SHP77 treated with DMSO at 0.1 percent for 48 hours (cell line): Measurements from ENCODE around the gene PPFIA1.
A peak's percentile ranks its signal among the peaks of the same experiment; 100 is the strongest.

Experiments
- DNase-seq: peaks from one replicate; lab custom pipeline; 2025; lab: John Stamatoyannopoulos, UW

The PPFIA1 gene

DNA sequence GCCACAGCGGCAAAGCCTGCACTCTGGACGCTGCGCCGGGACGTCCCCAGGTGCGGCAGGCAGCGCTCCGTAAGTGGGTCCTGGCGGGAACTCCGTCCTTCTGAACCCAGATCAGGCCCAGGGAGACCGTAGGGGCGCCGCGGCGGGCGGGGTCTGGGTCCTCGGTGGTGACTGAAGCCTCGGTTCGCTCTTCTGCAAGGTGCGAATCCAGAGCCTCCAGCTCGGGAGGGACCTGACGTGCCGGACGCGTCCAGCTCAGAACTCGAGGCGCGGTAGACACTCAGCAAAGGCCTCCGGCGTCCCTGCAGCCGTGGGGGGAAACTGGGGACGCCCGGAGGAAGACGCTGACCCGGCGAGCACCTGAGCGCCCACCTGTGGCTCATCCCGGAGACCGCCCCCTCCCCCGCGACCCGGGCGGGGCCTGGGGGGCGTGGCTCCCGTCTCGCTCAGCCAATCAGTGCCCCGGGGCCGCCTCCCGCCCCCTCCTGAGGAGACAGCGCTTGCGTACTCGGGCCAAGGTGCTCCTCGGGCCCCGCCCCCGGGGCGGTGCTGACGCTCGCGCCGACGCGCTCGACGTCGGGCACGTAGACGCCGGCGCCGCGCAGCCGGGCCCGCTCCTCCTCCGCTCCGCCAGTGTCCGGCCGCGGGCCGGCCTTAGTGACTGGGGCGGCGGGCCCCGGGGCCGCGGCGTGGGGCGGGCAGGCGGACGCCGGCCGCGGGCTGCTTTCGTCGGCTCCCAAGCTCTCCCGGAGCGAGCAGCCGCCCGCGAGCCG is at the start of gene PPFIA1:
Gene PPFIA1 (plus strand): TSS at position 587 of the 773 bp plus-strand sequence. CDS start 1,483 bp downstream, outside the sequence.
- DNase-seq, result peak; percentile 83

DNA sequence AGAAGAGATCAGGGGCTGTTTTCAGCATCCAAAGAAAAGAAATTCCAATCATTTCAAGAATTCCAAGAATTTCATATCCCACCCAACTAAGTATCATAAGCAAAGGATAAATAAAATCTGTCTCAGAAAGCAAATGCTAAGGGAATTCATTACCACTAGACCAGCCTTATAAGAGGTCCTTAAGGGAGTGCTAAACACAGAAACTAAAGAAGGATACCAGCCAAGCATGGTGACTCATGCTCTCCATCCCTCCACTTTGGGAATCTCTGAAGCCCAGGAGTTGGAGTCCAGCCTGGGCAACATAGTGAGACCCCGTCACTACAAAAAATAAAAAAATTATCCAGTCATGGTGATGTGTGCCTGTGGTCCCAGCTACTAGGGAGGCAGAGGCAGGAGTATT is 49.6 kb upstream of the PPFIA1 start:
- no peak for DNase-seq

- DNase-seq, result no peak
These were observed 44.8 kb upstream of the PPFIA1 start for GRCh38 chr11:70225681-70226177.

- DNase-seq, result no peak
These were observed 44.3 kb upstream of the PPFIA1 start for GRCh38 chr11:70226183-70226582.

DNA sequence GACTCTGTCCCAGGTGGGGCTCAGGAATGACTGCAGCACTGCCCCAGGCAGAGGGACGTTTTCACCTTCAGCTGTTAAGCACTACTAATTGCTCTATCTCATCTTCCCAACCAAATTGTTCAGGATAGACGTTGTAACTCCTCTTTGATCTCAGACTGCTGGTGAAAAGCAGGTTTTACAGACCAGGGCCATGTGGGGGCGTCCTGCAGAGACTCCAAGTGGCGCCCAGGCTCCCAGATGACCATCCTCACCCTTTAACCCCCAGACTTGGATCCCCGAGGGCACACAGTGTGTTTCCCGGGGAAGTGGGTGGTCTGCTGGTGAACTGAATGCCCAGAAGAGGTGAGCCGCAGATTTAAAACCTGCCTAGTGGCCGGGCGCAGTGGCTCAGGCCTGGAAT is 43.5 kb upstream of the PPFIA1 start:
- no peak for DNase-seq

DNA sequence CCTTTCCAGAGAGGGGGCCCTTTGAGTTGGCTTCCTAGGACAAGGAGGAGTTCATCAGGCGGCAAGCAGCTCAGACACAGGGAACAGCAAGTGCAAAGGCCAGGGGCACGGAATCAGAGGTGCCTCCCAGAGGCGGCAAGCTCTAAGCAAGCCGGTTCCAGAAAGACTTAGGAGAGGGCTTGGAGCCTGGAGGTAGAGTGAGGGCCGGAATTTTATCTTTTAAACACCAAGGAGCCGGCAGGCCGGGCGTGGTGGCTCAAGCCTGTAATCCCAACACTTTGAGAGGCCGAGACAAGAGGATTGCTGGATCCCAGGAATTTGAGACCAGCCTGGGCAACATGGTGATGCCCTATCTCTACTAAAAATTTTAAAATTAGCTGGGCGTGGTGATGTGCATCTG is 40.8 kb upstream of the PPFIA1 start:
- no peak for DNase-seq

DNA sequence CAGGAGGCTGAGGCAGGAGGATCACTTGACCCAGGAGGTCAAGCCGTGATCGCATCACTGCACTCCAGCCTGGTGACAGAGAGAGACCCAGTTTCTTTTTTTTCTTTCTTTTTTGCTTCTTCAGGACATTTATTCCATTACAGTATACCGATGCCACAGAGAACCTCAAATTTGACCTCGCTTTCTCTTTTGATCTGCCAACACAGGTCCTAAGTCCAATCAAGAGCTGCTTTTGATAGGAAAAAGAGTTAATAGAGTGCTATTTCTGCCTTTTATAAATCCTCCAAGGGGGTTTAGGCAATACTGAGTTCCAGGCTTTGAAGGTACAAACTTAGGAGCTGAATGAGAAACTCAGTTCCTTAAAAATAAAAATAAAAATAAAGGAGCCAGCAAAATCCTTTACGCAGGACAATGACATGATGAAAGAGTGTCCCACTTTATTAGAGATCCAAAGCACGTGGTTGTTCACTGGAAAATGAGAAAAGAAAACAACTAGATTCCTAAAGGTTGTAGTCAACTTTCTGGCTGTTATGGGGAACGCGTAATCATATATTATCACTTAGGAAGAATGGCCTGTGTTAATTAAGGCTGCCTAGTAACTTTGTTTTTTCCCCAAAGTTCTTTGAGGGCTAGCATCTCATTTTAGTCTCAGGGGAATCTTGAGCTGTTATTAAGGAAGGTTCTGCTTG is 40.2 kb upstream of the PPFIA1 start:
- no peak for DNase-seq

DNA sequence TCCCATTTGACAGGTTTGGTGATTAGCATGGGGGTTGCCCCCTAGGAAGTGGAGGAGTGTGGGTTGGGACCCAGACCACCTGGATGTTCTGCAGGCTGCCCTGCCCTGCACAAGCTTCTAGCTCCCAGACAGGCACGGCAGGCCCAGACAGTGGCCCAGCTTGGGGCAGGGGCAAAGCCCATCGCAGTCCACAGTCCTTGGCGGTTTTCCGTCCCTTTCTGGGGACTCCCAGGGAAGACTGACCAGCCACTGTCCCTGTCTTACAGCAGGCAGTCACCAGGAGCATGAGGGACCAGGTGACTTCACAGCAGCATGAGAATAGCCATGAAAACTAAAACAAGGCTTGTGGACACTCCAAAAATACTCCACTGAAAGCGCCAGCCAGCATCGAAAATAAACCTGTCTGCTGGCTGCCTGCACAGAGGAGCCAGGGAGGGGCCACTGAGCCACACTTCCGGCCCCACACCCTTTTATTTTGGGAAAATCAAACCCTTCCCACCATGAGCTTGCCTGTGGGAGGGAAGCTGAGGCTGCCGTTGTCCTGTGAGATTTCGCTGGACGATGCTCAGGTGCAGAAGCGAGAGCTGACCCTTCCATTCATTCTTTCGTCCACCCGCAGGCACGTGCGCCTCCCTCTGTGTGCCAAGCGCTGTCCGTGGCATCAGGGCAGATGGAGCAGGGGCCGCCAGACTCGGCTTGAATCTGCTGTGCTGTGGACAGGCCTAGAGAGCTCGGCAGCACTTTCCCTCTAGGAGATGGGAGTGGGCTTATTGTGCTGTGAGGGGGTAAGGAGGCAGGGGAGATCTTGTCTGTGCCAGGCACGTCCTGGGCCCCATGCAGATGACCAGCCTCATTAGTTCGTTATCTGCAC is 39.4 kb upstream of the PPFIA1 start:
- DNase-seq, result no peak

- no peak for DNase-seq
These were observed 37.5 kb upstream of the PPFIA1 start for GRCh38 chr11:70233034-70233433.

DNA sequence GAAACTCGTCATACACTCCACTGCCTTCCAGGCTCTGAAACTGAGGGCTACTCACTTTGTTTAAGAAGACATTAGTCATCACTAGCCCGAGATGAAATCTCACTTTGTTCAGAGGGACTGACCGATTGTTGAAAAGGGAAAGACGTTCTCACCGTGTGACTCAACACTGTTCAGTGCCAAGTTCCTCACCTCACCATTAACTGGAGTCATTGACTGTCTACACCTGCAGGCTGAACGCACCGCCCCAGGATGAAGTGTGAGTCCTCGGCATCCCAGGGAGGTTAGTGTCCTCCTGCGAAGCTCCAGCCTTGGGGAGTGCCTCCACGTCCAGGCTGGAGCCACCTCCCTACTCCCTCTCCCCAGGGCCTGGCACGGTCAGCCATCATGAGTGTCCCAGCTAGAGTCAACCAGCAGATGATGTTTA is 37.0 kb upstream of the PPFIA1 start:
- DNase-seq, result no peak

- no peak for DNase-seq
These were observed 36.5 kb upstream of the PPFIA1 start for GRCh38 chr11:70233962-70234361.

DNA sequence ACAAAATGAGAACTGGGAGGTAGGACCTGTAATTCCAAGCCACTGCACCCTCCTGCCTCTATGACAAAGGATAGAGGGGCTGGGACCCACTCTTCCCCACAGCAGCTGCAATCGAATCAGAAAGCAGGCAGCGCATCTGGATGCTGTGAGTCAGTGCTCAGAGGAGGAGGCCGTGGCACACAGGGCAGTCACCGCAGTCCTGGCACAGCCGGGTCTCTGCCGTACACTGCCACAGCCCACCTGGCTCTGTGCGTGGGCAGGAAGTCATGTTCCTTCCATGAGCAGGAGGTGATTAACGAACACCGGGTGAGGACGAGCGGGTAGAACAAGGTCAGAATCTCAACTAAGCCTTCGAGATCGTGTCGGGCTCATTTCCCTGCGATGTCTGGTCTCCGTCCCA is 30.2 kb upstream of the PPFIA1 start:
- no peak for DNase-seq

GRCh38 chr11:70241709-70242108 is 28.8 kb upstream of the PPFIA1 start:
- DNase-seq, result no peak

DNA sequence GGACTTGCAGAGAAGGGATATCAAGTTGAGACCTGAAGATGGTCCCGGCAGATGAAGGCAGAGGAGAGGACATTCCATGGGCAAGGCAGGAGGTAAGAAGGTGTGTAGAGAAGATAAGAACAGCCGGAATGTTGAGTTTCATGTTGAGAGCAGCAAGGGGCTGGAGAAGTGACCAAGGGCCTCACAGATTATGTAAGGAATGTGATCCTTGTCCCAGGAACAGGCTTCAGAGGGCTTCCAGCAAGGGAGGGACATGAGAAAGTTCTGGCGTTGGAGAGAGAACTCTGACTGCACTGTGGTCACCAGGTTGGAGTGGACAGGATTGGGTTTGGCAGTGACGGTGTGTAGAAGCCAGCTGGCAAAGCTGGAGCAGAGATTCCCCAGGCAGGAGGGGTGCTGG is 27.6 kb upstream of the PPFIA1 start:
- DNase-seq, result no peak

GRCh38 chr11:70243912-70244652 is 26.4 kb upstream of the PPFIA1 start:
- DNase-seq, result no peak

GRCh38 chr11:70244698-70245097 is 25.8 kb upstream of the PPFIA1 start:
- no peak for DNase-seq

DNA sequence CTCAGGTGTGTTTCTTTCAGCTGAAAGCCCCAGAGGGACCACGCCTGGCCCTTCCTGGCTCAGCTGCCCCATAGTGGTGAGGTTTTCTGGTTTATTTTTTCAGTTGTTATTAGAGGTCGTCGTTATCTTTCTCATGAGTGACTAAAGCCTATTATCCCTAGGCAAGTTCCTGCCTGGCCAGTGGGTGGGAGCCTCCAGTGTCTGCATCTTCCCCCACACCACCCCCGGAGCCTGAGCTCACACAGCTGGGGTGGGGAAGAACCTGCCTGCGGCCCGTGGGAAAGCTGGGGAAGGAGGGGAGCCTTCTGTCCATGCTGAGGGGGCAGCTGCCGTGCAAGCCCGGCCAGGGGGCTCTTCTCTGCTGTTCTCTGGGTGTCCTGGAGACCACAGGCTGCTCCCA is 24.3 kb upstream of the PPFIA1 start:
- DNase-seq, result no peak

DNA sequence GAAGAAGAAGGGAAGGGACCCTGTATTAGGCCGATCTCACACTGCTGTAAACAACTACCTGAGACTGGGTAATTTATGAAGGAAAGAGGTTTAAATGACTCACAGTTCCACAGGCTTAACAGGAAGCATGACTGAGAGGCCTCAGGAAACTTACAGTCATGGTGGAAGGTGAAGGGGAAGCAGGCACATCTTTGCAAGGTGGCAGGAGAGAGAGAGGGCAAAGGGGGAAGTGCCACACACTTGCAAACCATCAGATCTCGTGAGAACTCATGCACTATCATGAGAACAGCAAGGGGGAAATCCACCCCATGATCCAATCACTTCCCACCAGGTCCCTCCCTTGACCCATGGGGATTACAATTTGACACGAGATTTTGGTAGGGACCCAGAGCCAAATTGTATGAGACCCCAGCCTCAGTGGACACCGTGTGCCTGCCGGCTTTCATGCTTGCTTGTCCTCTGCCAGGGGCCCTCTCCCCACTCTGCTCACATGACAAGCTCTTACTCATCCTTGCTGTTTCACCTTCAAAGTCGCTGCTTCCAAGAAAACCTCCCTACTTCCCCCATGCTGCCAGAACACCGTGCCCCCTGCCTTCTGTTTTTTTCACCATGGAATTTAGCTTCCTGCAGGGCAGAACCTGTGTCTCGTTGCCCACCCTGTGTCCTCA is 23.3 kb upstream of the PPFIA1 start:
- DNase-seq, result no peak

DNA sequence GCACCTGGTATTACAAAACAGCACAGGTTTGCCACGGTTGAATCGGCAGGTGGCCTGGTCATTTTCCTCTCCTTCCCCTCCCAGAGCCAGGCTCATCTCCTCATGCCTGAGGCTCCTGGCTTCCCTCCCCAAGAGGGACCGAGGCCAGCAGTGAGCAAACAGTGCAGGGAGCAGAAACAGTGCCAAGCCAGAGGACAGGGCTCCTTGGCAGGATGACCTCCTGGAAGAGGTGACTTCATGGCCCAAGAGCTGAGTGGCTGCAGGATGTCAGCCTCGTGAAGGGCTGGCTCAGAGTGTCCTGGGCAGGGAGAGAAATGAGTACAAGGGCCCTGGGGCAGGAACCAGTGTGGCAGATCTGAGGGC is 22.8 kb upstream of the PPFIA1 start:
- no peak for DNase-seq

GRCh38 chr11:70250876-70251658 is 19.4 kb upstream of the PPFIA1 start:
- DNase-seq, result no peak
